ENCODE measurements around the gene ABCA2.

ABCA2 gene

GRCh38 chr9:137030538-137031527 is 2.8 kb upstream of the ABCA2 start:
- DNase-seq (ENCODE audit: low spot score), result peak; percentile 89

DNA sequence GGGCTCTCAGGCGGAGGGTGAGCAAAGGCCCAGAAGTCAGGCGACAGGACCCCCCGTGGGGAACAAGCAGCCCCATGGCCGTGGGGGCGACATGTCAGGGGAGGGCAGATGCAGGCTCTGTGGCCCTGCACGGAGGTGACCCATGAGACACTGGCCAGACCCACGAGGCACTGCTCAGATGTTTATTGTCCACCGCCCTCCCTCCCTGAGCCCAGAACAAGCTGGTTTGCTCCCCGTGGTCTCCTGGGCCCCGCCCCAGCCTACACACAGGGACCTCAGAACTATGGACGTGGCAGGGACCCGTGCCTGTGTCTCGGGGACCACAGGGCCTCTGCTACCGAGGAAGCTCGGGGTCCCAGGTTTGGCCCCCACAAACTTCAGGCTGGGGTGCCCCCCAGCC is 2.0 kb upstream of the ABCA2 start:
- DNase-seq (ENCODE audit: low spot score), result peak; percentile 43

GRCh38 chr9:137029058-137029936 is 1.3 kb upstream of the ABCA2 start:
- DNase-seq (ENCODE audit: low spot score), result peak; percentile 88

- peak; percentile 85 for DNase-seq (ENCODE audit: low spot score)
Measured at GRCh38 chr9:137028263-137029057, 423 bp upstream of the ABCA2 start.

GRCh38 chr9:137026828-137027227 is 1.2 kb downstream of the ABCA2 start:
- DNase-seq (ENCODE audit: low spot score), result no peak

DNA sequence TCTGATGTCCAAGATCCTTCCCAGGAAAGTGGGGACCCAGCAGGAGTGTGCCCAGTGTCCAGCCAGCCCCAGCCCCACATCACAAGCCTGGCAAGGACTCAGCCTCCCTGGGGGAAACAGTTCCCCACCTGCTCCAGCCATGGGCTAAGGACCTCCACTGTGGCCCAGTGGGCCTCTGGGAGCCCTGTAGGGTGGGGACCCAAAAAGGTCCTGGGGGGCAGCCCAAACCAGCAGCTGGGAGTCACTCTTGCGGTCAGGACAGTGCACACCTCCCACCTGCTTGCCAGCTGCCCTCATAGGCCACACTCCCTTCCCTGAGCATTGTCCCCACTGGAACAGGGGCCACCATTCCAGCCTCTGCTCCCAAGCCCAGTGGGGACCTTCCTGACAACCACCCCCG is 1.7 kb downstream of the ABCA2 start:
- no peak for DNase-seq (ENCODE audit: low spot score)

- no peak for DNase-seq (ENCODE audit: low spot score)
Measured at GRCh38 chr9:137025517-137025966, 2.5 kb downstream of the ABCA2 start.

DNA sequence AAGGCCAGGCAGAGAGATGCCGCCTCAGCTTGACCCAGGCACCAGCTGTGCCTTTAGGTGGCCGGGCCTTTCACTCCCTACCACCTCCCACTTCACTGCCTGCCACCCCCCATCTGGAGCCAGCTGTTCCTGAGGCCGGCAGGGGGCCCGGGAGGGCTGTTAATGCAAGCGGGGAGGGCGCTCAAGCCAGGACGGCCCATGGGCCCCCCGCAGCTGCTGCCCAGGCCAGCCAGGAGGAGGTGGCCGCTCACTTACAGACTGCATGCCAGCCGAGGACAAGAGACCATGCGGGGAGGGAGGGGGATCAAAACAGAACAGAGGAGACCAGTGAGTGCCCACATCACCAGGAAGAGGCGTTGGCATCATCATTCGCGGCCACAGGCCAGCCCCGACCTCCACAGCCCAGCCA is 4.5 kb downstream of the ABCA2 start:
- no peak for DNase-seq (ENCODE audit: low spot score)

DNA sequence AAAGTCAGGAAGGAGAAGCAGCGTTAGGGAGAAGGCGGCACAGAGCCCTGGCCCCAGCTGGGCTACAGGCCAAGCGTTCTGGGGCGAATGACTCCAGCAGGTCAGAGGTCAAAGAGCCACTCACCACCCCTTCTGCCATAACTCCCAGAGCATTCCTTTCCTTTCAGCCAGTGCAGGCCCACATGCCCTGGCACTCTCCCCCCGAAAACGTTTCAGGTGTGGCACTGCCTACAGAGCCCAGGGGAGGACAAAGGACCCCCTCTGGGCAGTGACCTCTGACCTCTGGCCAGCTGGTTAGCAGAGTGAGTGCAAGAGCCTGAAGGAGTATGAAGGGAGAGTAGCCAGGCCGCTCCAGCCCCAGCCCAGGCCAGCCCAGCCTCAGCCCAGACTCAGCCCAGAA is 4.9 kb downstream of the ABCA2 start:
- DNase-seq (ENCODE audit: low spot score), result no peak

DNA sequence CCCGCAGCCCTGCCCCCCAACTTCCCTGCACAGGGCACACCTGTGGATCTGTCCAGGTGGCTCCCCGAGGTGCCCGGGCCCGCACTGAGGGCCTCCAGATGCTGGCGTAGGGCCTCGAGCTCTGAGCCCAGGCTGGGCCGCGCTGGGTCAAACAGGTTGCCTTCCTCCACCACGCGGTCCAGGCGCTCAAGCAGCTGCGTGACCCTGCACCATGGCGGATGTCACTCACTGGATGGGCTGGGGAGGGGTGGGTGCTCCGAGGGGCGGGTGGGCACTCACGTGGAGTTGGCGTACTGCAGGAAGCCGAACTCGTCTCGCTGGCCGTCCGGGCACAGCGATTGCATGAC is 5.4 kb downstream of the ABCA2 start:
- DNase-seq (ENCODE audit: low spot score), result no peak

DNA sequence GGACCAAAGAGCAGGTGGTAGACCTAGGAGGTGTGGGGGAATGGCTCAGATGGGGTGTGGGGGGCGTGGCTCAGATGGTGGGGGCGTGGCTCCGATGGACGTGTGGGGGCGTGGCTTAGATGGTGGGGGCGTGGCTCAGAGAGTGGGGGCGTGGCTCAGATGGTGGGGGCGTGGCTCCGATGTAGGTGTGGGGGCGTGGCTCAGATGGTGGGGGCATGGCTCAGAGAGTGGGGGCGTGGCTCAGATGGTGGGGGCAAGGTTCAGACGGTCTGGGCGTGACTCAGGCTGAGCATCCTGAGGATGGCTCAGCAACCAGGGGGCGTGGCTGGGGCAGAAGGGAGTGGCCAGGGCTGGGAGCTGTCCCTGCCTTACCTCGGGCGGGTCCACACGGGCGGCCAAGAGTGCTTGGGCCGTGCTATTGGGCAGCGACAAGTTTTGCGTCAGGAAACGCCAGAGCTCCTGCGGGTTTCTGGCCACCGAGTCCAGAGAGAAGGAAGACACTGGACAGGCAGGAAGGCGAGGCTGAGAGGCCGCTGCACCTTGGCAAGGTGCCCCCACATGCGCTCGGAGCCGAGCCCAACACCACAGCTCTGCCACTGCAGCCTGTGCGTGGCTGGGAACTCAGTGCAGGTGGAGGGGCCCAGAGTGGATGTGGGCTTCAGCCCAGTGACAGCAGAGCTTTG is 5.9 kb downstream of the ABCA2 start:
- peak; percentile 80 for DNase-seq (ENCODE audit: low spot score)

DNA sequence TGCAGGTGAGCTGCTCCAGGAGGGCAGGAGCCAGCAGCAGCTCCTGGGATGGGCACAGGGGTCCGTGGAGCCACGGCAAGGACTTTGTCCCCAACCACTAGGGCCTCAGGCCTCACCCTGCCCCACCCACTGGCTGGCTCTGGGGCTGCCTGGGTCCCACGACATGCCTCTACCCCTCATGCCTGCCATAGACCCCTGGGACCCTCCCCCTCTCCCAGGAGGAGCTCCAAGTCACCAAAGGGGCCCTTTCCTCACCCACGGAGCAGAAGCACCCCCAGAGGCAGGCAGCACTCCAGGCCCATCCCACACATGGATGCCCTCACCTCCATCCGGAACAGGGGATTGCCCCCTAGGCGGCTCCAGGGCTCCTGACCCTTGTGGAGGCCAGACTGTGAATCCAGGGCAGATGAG is 6.5 kb downstream of the ABCA2 start:
- no peak for DNase-seq (ENCODE audit: low spot score)

- DNase-seq (ENCODE audit: low spot score), result no peak
Measured at GRCh38 chr9:137020771-137021567, 7.1 kb downstream of the ABCA2 start.

DNA sequence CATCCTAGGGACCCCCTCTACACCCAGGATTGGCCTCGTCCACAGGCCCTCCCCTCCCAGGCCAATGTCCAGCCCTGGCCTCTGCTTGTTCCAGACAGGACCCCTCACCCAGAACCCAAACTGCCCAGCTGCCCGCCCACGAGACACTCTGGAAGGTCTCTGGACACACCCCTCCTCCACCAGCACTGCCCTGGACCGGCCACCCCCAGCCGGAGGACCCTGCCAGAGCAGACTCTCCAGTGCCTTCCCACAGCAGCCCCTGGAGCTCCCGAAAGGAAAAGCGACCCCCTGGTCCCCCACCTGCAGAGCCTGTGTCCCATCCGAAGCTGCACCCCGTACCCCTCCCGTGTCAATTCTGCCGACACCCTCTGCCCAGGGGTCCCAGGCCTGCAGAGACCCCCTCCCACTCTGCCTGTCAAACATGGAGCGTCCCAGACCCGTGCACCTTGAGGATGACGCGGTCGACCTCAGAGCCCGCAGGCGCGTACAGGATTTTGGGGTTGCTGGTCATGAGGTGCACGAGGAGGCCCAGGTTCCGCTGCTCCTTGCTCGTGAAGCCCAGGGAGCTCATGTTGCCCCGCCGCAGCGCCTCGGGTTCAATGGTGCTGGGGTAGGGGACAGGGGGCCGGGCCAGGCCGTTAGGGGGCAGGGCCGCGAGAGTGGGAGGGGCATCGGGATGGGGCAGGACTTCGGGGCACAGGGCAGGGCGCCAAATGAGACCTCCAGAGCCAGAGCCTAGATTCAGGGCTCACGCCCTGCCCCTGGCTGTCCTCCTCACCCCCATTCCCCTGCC is 8.0 kb downstream of the ABCA2 start:
- DNase-seq (ENCODE audit: low spot score), result no peak

DNA sequence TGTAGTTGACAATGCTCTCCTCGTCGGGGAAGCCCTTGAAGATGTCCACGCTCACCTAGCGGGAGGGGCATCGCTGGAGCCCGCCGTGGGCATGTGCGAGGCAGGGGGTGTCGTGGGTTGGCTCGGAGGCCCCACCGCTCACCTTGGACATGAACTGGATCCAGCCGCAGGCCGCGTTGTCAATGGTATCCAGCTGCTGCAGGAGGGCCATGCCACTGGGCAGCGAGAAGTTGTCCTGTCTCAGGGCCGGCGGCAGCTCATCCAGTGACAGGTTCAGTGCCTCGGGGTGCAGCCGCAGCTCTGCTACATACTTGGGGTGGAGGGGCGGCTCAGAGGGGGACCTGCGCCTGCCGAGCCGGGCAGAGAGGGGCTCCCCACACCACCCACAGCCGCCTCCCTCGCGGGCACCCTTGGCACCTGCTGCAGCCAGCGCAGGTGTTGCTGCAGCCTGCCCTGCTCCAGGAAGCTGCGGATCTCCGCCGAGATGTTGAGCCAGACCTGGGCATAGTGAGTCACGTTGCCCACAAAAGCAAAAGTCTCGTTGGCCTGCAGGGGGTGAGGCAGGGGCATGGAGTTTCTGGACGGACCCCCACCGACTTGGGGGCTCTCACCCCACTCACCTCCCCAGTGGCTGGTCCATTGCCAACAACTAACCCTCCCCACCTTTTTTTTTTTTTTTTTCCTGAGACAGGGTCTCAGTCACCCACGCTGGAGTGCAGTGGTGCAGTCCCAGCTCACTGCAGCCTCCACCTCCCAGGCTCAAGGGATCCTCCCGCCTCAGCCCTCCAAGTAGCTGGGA is 9.1 kb downstream of the ABCA2 start:
- no peak for DNase-seq (ENCODE audit: low spot score)

DNA sequence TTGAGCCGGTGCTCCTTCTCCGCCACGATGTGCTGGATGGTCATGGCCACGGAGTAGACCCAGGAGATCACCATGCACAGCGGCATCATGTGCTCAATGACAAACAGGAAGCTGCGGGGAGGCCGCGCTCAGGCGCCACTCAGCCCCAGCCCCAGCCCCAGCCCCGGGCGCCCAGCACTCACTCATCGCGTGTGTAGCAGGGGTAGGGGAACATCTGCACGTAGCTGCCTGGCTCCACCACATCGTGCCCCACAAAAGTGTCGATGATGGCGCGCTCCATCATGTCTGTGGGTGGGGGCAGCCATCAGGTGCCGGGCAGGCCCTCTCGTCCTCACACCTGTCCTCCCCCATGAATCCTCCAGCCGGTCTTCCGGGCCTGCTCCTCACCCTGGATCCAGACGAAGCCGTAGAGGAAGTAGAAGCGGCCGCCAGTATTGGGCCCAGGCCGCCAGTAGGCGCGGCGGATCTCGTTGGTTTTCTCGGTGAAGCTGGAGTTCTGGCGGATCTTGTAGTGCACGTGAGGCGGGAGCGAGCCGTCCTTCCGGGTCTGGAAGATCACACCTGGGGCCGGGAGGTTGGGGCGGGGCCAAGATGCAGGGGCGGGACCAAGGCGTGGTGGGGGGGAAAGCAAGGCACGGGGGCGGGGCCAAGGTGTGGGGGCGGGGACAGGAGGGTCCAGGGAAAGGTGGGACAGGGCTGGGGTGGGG is 10.1 kb downstream of the ABCA2 start:
- DNase-seq (ENCODE audit: low spot score), result no peak

DNA sequence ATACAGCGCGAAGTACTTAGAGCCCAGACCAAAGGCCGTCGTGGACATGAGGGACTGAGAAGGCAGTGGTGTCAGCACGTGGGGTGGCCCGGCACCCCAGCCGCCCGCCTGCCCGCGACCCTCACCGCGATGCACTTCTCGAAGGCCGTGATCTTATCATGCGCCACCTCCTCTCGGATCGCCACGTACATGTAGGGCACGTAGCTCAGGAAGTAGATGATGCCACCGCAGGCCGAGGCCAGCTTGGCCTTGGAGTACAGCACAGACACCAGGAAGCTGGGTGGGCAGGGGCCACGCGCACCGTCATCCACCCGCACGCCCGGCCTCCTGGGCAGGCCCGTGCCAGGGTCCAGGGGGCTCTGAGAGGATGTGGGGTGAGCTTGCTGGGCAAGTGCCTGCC is 11.0 kb downstream of the ABCA2 start:
- no peak for DNase-seq (ENCODE audit: low spot score)

DNA sequence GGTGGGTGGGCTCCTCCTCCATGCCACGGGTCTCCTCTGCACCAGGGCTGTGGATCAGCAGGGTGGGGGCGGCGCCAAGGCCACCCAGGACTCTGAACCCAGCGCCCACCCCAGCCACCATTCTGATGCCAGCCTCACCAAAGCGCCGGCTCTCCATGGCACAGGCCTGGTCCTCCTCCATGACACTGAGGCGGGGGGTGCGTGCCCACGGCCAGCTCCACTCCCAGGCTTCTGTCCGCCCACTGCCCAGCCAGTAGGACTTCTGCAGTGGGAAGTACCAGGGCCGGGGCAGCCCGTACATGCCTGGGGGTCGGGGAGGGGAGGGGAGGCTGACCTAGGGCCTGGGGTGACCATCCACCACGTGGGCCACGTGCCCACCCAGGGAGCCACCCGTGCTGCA is 11.6 kb downstream of the ABCA2 start:
- DNase-seq (ENCODE audit: low spot score), result no peak
